Neural cell (in vitro differentiated cells): ENCODE data around the gene KCNAB2. TPM values are rescaled to one million over a fixed set of nuclear protein-coding genes. Genes with fewer than 3 reads are reported as not detected.

Experiments used
- H2AFZ ChIP-seq: fragments of 200-600, 300-800 bp; sonication (generic), shearing (Covaris generic); 2 replicates; pipeline ENCODE4 v1.6.0; 2014; ENCODE audit warnings: low read depth, mild to moderate bottlenecking, antibody characterized with exemption, low read length, moderate library complexity
- H3F3A ChIP-seq: fragments of 200-600 bp; shearing (Covaris generic); 2 replicates; pipeline ENCODE4 v1.6.1; 2016; ENCODE audit warnings: mild to moderate bottlenecking, moderate library complexity, mixed read lengths, antibody characterized with exemption, low read length; ENCODE audit not compliant: insufficient read depth, poor library complexity, severe bottlenecking
- H3K27ac ChIP-seq: fragments of 200-600, 300-800 bp; sonication (generic), shearing (Covaris generic); 2 replicates; pipeline ENCODE4 v1.5.1; 2014; ENCODE audit warnings: mild to moderate bottlenecking, low read length, moderate library complexity
- H3K27me3 ChIP-seq: fragments of 300-800, 200-600 bp; sonication (generic), shearing (Covaris generic); 2 replicates; pipeline ENCODE4 v1.6.0; 2014; ENCODE audit warnings: mild to moderate bottlenecking, low read depth, low read length, moderate library complexity; ENCODE audit not compliant: insufficient read depth
- H3K36me3 ChIP-seq: fragments of 300-800, 200-600 bp; sonication (generic), shearing (Covaris generic); 2 replicates; pipeline ENCODE4 v1.5.1; 2014; ENCODE audit warnings: mild to moderate bottlenecking, antibody characterized with exemption, low read length, moderate library complexity; ENCODE audit not compliant: insufficient read depth
- H3K4me2 ChIP-seq: fragments of 300-800, 200-600 bp; sonication (generic), shearing (Covaris generic); 2 replicates; pipeline ENCODE4 v1.6.0; 2014; ENCODE audit warnings: mild to moderate bottlenecking, low read length
- H3K4me3 ChIP-seq: fragments of 300-800, 200-600 bp; sonication (generic), shearing (Covaris generic); 2 replicates; pipeline ENCODE4 v1.5.1; 2014; ENCODE audit warnings: mild to moderate bottlenecking, low read length, moderate library complexity
- H3K79me2 ChIP-seq: fragments of 200-600 bp; shearing (Covaris generic); replicated peaks from 2 replicates; pipeline ENCODE4 v1.6.0; 2014; ENCODE audit warnings: mild to moderate bottlenecking, low read length, moderate library complexity; ENCODE audit not compliant: insufficient read depth
- H3K9ac ChIP-seq: fragments of 300-800, 200-600 bp; sonication (generic), shearing (Covaris generic); 2 replicates; pipeline ENCODE4 v1.6.1; 2016; ENCODE audit warnings: mild to moderate bottlenecking, low read length, mixed read lengths
- H3K9me2 ChIP-seq: fragments of 200-600 bp; shearing (Covaris generic); 2 replicates; pipeline ENCODE4 v1.6.1; 2016; ENCODE audit warnings: mild to moderate bottlenecking, low read length, mixed read lengths; ENCODE audit not compliant: insufficient read depth
- H3K9me3 ChIP-seq: fragments of 200-600, 300-800 bp; sonication (generic), shearing (Covaris generic); 2 replicates; pipeline ENCODE4 v1.6.1; 2016; ENCODE audit warnings: mild to moderate bottlenecking, mixed run types, low read length, moderate library complexity, mixed read lengths
- H4K20me1 ChIP-seq: fragments of 200-600 bp; shearing (Covaris generic); 2 replicates; pipeline ENCODE4 v1.6.1; 2016; ENCODE audit warnings: mild to moderate bottlenecking, mixed run types; ENCODE audit not compliant: insufficient read depth
- CTCF ChIP-seq: fragments of 450-650 bp; IDR thresholded peaks from 2 replicates; pipeline ENCODE4 v1.5.1; 2014; ENCODE audit warnings: antibody characterized with exemption, mild to moderate bottlenecking, moderate library complexity; ENCODE audit not compliant: poor library complexity, severe bottlenecking
- EP300 ChIP-seq: fragments of 450-650 bp; conservative IDR thresholded peaks from 2 replicates; pipeline ENCODE4 v1.6.1; 2014; ENCODE audit warnings: antibody characterized with exemption, mild to moderate bottlenecking, moderate library complexity; ENCODE audit not compliant: poor library complexity, severe bottlenecking
- EZH2 ChIP-seq: fragments of 200-600, 300-800 bp; shearing (Covaris generic), sonication (generic); IDR thresholded peaks from 2 replicates; pipeline ENCODE4 v1.6.1; 2014; ENCODE audit warnings: antibody characterized with exemption, low read length, borderline replicate concordance, mild to moderate bottlenecking; ENCODE audit not compliant: insufficient read depth, poor library complexity, severe bottlenecking
- MXI1 ChIP-seq: fragments of 450-650 bp; conservative IDR thresholded peaks from 2 replicates; pipeline ENCODE4 v1.6.1; 2014; ENCODE audit warnings: antibody characterized with exemption, mild to moderate bottlenecking; ENCODE audit not compliant: poor library complexity, severe bottlenecking
- POLR2AphosphoS5 ChIP-seq: IDR thresholded peaks from 2 replicates; pipeline ENCODE4 v1.6.1; 2012
- RAD21 ChIP-seq: fragments of 450-650 bp; conservative IDR thresholded peaks from 2 replicates; pipeline ENCODE4 v1.6.1; 2014; ENCODE audit warnings: antibody characterized with exemption, mild to moderate bottlenecking, moderate library complexity
- REST ChIP-seq: IDR thresholded peaks from 2 replicates; pipeline ENCODE4 v1.6.1; 2012; ENCODE audit warnings: borderline replicate concordance
- SMC3 ChIP-seq: fragments of 450-650 bp; conservative IDR thresholded peaks from 2 replicates; pipeline ENCODE4 v1.6.1; 2014; ENCODE audit warnings: antibody characterized with exemption, mild to moderate bottlenecking, moderate library complexity; ENCODE audit not compliant: poor library complexity
- TAF1 ChIP-seq: IDR thresholded peaks from 2 replicates; pipeline ENCODE4 v1.6.1; 2012; ENCODE audit warnings: low read depth
- polyA plus RNA-seq: library from polyadenylated mRNA; depleted of rRNA; stranded (reverse); fragments of >200 nt; gene quantifications from 2 replicates; pipeline ENCODE4 v1.2.3, GENCODE V29; 2014

Gene KCNAB2
- polyA plus RNA-seq, 1 donor from 2014 or later: 11.7 TPM

- no peak overlapping the region for H3K9ac ChIP-seq
- H4K20me1 ChIP-seq: no peaks in the 10 kb centered on the region
- H3K27ac ChIP-seq: no peak overlapping the region
- H3K9me3 ChIP-seq: no peaks in the 10 kb centered on the region
- H3K9me2 ChIP-seq: no peaks in the 10 kb centered on the region
- no peaks in the 10 kb centered on the region for H3K79me2 ChIP-seq
- no peaks in the 10 kb centered on the region for H3K27me3 ChIP-seq
- no peak overlapping the region for H3K4me2 ChIP-seq
- H3F3A ChIP-seq: no peaks in the 10 kb centered on the region
- TF ChIP-seq CTCF: no peak
- TF ChIP-seq REST: no peak
- no peak for TF ChIP-seq SMC3
- no peak for TF ChIP-seq EZH2
- no peak for TF ChIP-seq TAF1
- TF ChIP-seq EP300: no peak
- TF ChIP-seq POLR2AphosphoS5: no peak
- no peak for TF ChIP-seq MXI1
- TF ChIP-seq RAD21: no peak
- no peak overlapping the region for H3K4me3 ChIP-seq
- no peak overlapping the region for H2AFZ ChIP-seq
- H3K36me3 ChIP-seq: no peaks in the 10 kb centered on the region
Measured at GRCh38 chr1:6006882-6007281, 38.8 kb upstream of the KCNAB2 start.

DNA sequence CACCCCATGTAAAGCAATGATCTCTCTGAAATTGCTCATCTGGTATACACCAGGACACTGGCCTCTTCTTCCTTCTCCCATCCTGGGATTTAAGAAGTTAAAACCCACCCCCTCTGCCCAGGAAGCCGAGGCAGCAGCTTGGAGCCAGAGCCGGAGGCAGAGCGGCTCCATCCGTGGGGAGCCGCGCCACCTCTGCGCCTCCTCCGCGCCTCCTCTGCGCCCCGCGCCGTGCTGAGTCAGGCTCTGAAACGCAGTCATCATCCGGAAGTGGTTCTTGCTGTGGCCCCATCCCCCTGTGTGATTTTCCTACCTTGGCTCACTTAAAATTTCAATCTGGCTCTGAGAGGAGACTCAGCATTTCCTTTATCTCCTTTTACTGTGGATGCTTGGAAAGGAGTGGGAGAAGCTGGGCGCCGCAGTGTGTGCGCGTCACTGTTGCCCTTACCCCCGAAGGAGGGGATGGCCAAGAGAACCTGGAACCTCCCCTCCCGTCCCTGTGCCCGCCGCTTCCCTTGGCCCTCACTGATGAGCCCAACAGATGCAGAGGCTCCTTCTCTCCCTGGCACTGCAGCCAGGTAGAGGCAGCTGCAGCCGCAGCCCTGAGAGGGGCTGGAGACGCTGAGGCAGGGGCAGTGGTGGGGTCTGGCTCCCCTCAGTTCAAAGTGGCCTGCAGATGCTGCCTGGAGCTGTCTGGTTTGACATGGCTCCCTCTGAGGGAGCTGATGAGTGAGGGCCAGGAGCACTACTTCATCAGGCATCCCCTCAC lies 38.2 kb upstream of the KCNAB2 start:
- Histone ChIP-seq H4K20me1 (no peaks in the 10 kb centered on the region), H3F3A (no peaks in the 10 kb centered on the region), H2AFZ (no peak overlapping the region), H3K9me2 (no peaks in the 10 kb centered on the region), H3K27me3 (no peaks in the 10 kb centered on the region), H3K36me3 (no peaks in the 10 kb centered on the region), H3K27ac (no peak overlapping the region), H3K79me2 (no peaks in the 10 kb centered on the region), H3K9ac (no peak overlapping the region), H3K4me3 (no peak overlapping the region), H3K4me2 (no peak overlapping the region), H3K9me3 (no peaks in the 10 kb centered on the region)
- TF ChIP-seq SMC3 (no peak), CTCF (no peak), REST (no peak), MXI1 (no peak), EZH2 (no peak), POLR2AphosphoS5 (no peak), RAD21 (no peak), EP300 (no peak), TAF1 (no peak)
